Mammary epithelial cell (primary cell): Measurements from ENCODE around the gene UBTD2.

Experiments
- CTCF ChIP-seq, 2 donors: IDR thresholded peaks in 1 of 2; conservative IDR thresholded peaks in 1 of 2; 2 replicates each; pipeline ENCODE4 v1.5.1; 2011 to 2012; ENCODE audit warnings: inconsistent platforms in 2 of 2, low read length in 2 of 2, mild to moderate bottlenecking in 2 of 2, control low read depth in 1 of 2, low read depth in 1 of 2; ENCODE audit not compliant: insufficient read depth in 1 of 2; ENCODE audit errors: extremely low read depth in 1 of 2
- EZH2 ChIP-seq: IDR thresholded peaks from 2 replicates; pipeline ENCODE4 v1.6.1; 2012; ENCODE audit warnings: low read length, inconsistent platforms, borderline replicate concordance

- TF ChIP-seq CTCF (conservative IDR thresholded peaks at IDR 0.05 in 1 of 2, IDR thresholded peaks at IDR 0.05 in 1 of 2; ENCODE audit: extremely low read depth in 1 of 2, insufficient read depth in 1 of 2, low read depth in 1 of 2, low read length in 2 of 2) = no peak
- TF ChIP-seq EZH2 = no peak
These were observed 38.7 kb upstream of the UBTD2 start for GRCh38 chr5:172322028-172322965.
